Stimulated activated CD8-positive, alpha-beta memory T cell treated with anti-CD3 and anti-CD28 coated beads, Interleukin-4, amount 100 ng/mL, for 24 hours (primary cell): ENCODE results near the gene ASIC4.

ENCODE experiments used
- DNase-seq: peaks from one replicate; pipeline ENCODE4 v3.0.0-alpha.2; 2020; ENCODE audit warnings: low read depth

Gene ASIC4

DNA sequence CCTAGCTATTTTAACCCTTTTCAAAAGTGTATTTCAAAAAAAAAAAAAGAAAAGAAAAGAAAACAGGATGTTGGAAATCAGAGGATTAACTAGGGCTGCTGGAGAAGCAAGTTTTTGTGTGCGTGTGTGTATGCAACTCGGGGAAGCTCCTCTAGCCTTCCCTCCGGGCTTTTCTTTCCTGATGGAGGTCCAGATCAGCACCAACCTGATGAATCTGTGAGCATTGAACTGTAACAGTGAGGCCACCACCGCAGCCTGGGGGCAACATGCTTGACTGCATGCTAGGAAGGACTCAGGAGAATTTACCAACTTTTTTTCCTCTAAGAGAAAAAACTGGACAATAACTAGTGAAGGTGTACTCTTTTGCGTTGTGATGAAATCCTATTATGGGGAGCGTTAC lies 54.8 kb downstream of the ASIC4 start:
- no peak for DNase-seq

- no peak for DNase-seq
These were observed 55.4 kb downstream of the ASIC4 start for GRCh38 chr2:219569635-219570034.

DNA sequence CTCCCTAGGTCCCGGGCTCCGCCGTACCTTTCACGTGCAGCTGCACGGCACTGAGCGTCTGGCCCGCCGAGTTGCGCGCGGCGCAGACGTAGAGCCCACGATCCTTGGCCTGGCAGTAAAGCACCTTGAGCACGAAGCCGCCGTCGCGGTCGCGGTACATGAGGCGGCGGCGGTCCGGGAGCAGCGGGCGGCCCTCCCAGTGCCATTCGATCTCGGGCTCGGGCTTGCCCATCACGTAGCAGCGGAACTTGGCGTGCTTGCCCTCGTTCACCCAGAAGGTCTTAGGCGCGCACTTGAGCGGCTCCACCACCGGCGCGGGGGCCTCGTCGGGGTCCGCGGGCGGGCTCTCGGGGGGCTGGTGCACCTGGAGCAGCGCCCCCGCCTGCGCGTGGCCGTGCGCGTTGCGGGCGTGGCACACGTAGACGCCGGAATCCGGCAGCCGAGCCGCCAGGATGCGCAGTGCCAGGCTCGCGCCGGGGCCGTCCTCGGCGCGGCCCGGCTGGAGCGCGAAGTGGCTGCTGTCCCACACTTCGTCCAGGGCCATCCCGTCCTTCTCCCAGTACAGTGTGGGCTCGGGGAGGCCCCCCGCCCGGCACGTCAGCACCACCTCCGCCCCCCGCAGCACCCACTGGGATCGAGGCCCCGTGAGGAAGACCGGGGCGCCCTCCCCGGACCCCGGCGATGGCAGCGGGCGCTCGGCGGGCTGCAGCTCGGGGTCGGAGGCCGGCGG lies 56.1 kb downstream of the ASIC4 start:
- DNase-seq: no peak

DNA sequence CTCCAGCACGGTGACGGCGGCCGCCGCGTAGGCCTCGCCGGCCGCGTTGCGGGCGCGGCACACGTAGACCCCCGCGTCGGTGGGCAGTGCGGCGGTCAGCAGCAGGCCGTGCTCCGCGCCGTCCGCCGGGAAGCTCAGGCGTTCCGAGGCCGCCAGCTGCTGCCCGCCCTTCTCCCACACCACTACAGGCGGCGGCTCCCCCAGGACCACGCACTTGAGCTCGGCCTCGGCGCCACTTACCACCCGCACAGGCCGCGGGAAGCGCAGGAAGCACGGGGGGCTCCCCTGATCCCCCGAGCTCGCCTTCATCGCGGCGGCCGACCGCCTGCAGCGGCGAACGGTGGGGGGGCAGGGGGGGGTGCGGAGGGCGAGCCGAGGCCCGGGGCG lies 56.6 kb downstream of the ASIC4 start:
- DNase-seq: no peak

DNA sequence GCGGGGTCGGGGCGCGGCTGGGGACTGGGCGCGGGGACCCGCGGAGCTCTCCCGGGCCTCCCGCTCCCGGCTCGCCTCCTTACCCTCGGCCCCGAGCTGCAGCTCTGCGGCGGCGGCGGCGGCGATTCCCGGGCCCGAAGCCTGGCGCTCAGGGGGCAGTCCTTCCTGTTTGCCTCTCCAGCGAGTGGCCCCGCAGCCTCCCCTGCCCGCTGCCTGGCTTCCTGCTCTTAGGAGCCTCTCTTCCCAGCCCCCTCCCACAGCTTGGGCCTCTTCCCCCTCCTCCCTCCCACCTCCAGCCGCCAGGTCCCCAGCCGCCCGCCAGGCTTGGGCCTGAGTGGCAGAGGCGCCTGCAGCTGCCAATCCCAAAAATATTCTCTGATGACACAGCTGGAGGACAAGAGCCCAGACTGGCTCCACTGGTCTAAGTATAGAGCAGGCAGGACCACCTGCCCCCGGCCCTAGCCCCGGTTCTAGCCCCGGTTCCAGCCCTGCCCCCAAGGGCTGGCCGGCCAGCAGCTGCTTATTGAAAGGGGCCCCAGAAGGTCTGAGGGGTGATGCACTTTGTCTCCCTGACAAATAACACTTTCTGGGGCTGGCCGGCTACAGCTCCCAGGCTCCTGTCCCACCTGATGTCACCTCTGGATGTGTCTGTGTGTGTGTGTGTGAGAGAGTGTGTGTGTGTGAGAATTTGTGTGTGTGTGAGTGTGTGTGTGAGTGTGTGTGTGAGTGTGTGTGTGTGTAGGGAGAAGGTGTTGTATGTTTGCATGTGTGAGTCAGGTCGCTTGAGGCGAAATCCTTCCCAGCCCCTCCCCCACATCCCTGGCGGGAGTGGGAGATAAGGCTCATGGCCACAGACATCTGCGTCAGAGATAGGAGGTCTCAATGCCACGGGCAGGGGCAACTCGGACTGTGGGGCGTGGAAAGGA lies 57.3 kb downstream of the ASIC4 start, which contains the start of gene OBSL1:
TSS of gene OBSL1 (minus strand) at position 229 of the 926 bp plus-strand sequence. CDS start 307 bp downstream, outside the sequence.
- no peak for DNase-seq

- DNase-seq: no peak
These were observed 58.1 kb downstream of the ASIC4 start, which contains the start of gene INHA for GRCh38 chr2:219572237-219573001. TSS of gene INHA (plus strand) at chr2:219572310. CDS start at chr2:219572375, 65 bp downstream.

GRCh38 chr2:219573166-219573565 lies 58.9 kb downstream of the ASIC4 start:
- no peak for DNase-seq

DNA sequence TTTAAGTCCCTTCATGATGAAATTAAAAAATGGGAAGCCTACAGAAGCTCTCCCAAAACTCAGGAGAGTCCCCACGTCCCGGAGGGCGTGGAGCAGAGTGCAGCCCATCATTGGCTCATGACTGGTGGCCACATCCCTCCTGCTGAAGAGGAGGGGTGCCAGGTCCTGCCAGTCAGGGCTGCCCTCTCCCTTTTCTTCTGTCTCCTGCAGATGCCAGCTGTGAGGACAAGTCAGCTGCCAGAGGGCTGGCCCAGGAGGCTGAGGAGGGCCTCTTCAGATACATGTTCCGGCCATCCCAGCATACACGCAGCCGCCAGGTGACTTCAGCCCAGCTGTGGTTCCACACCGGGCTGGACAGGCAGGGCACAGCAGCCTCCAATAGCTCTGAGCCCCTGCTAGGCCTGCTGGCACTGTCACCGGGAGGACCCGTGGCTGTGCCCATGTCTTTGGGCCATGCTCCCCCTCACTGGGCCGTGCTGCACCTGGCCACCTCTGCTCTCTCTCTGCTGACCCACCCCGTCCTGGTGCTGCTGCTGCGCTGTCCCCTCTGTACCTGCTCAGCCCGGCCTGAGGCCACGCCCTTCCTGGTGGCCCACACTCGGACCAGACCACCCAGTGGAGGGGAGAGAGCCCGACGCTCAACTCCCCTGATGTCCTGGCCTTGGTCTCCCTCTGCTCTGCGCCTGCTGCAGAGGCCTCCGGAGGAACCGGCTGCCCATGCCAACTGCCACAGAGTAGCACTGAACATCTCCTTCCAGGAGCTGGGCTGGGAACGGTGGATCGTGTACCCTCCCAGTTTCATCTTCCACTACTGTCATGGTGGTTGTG lies 60.4 kb downstream of the ASIC4 start:
- no peak for DNase-seq

GRCh38 chr2:219575566-219576504 lies 61.6 kb downstream of the ASIC4 start:
- no peak for DNase-seq

GRCh38 chr2:219576505-219577388 lies 62.5 kb downstream of the ASIC4 start:
- no peak for DNase-seq

DNA sequence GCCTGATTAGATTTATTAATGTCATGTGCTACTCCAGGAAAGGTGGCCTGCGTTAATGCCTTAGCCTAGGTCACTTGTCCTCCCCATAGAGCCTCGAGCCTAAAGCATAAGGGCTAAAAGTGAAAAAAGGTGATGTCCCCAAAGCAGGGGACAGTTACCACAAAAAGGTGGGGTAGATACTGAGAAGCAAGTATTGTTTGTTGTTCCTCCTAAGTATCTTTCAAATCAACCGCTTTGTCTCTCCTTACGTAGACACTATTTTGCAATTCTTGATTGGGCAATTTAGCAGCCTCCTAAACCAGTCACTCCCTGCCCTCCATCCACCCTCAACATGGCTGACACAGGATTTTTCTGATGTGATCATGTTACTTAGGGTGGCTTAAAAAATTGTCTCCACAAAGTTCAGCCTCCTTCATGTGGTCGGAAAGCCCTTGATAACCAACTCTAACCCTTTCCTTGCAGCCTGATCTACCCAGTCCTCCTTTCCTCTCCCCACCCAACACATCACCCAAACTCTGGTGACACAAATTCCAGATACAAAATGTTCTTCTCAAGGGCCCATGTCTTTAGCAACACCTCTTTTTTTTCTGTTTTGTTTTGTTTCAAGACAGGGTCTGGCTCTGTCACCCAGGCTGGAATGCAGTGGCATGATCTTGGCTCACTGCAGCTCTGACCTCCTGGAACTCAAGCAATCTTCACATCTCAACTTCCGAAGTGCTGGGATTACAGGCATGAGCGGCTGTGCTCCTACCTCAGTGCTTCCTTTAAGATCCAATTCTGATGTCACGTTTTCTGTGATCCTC lies 64.7 kb downstream of the ASIC4 start:
- DNase-seq: no peak

DNA sequence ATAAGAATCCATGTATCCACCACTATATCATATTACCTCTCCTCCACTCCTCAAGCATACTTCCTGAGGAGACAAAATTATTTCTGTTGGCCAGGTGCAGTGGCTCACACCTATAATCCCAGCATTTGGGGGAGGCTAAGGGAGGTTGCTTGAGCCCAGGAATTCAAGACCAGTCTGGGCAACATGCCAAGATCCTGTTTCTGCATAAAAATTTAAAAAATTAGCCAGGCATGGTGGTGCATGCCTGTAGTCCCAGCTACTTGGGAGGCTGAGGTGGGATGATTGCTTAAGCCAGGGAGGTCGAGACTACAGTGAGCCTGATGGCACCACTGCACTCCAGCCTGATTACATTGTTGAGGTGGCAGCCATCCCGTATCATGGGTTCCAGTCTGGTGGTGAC lies 67.1 kb downstream of the ASIC4 start:
- no peak for DNase-seq
